ENCODE measurements around the gene SAPCD2. TPM values are rescaled to one million over a fixed set of nuclear protein-coding genes. Genes with fewer than 3 reads are reported as not detected.

SAPCD2 gene
- total and polyA plus RNA-seq, 9 of the 15 experiments (the other 6 are each of a cell fraction or from before 2014, with no cell fraction given): 3.4 to 91.8 (median 18.8) TPM

- no peak overlapping the region; the same call in 2 of the 3 replicates for H3K27ac ChIP-seq (ENCODE audit: extremely low read depth, low read depth, low read length)
- peaks cover 32 to 76% of the 10 kb centered on the region in 2 experiments; a peak in 4 of 5 replicates for H3K4me1 ChIP-seq (replicated peaks in 1 of 2; ENCODE audit: control insufficient read depth in 2 of 2, insufficient read depth in 2 of 2, low read length in 2 of 2)
- H3K4me2 ChIP-seq (ENCODE audit: insufficient read depth, low read length): no peak overlapping the region
Observed at GRCh38 chr9:137084526-137084925, 14.2 kb upstream of the SAPCD2 start.

More at GRCh38 chr9:137084526-137084925, 14.2 kb upstream of the SAPCD2 start:
- BruUV-seq (replicated peaks): no TSS peak
- no peak overlapping the region for H2AFZ ChIP-seq (ENCODE audit: low read depth, low read length)
- no peak overlapping the region for H3K9ac ChIP-seq (ENCODE audit: insufficient read depth in 1 of 2, low read depth in 2 of 2, low read length in 2 of 2)
- peaks cover 30% of the 10 kb centered on the region for H3K79me2 ChIP-seq (ENCODE audit: control insufficient read depth, insufficient read depth, low read length)
- H3K27me3 ChIP-seq (ENCODE audit: control insufficient read depth in 2 of 2, insufficient read depth in 2 of 2, low read length in 2 of 2): no peaks in the 10 kb centered on the region
- in situ Hi-C loops (cut with MboI) (no loop called here), intact Hi-C loops (cut with micrococcal nuclease) (no loop called here)
- ATAC-seq (no peak), FAIRE-seq (no peak), DNase-seq (ENCODE audit: extremely low read depth in 1 of 4, low spot score in 3 of 4) (no peak)
- ChIA-PET CTCF (ENCODE audit: low intra/inter-chr PET ratio) (no interaction called here), POLR2A (interaction anchor here (0.6 to 2.6 kb wide), 6 partner anchors 9 to 156 kb away, joined by 3 to 14 read pairs (median 4); partner anchors contain the start of genes SAPCD2 and TUBB4B)
- 78% methylated on average over 9 of the region's 9 CpGs for WGBS (ENCODE audit: insufficient coverage, low coverage, missing lambda C conversion rate)
- H4K20me1 ChIP-seq (replicated peaks; ENCODE audit: control insufficient read depth, insufficient read depth, low read length): no peaks in the 10 kb centered on the region
- no peak for TF ChIP-seq ZNF174 (CRISPR knock-in tag; IDR thresholded peaks at IDR 0.05)
- TF ChIP-seq ZNF282 (CRISPR knock-in tag; IDR thresholded peaks at IDR 0.05): no peak
- TF ChIP-seq SIN3B (IDR thresholded peaks at IDR 0.05; ENCODE audit: low read depth): no peak
- no peak for TF ChIP-seq ZNF184 (CRISPR knock-in tag; IDR thresholded peaks at IDR 0.05)
- TF ChIP-seq CBFA2T2 (conservative IDR thresholded peaks at IDR 0.05): no peak
- no peak for TF ChIP-seq ZNF24 (IDR thresholded peaks at IDR 0.05)
- TF ChIP-seq TEAD1 (CRISPR knock-in tag; IDR thresholded peaks at IDR 0.05): no peak
- TF ChIP-seq RNF219 (CRISPR knock-in tag; IDR thresholded peaks at IDR 0.05): no peak
- TF ChIP-seq ZNF717 (CRISPR knock-in tag; IDR thresholded peaks at IDR 0.05): no peak
- no peaks in the 10 kb centered on the region for H3K9me1 ChIP-seq (ENCODE audit: control insufficient read depth, insufficient read depth, low read length)
- no peak overlapping the region for H3K4me3 ChIP-seq
- H3K9me3 ChIP-seq (replicated peaks; ENCODE audit: control insufficient read depth, insufficient read depth, low read depth, low read length): no peaks in the 10 kb centered on the region
- peaks cover 16% of the 10 kb centered on the region for H3K36me3 ChIP-seq (ENCODE audit: control insufficient read depth, insufficient read depth, low read length)

Measured in K562 (cell line).